Lower leg skin (tissue), 4 donors: ENCODE measurements around the gene INS. TPM values are rescaled to one million over a fixed set of nuclear protein-coding genes. Genes with fewer than 3 reads are reported as not detected.

ENCODE experiments used
- DNase-seq, 2 donors: peaks; one replicate each; pipeline ENCODE4 v3.0.0-alpha.2; 2019; ENCODE audit warnings: low spot score in 2 of 2
- H3K4me3 ChIP-seq: fragments of 200-600 bp; sonication (generic); 2 replicates; pipeline ENCODE4 v1.5.1; 2017; ENCODE audit warnings: mild to moderate bottlenecking, low read depth; ENCODE audit not compliant: poor library complexity, severe bottlenecking
- CTCF ChIP-seq, 3 donors: fragments of 450-650 bp; IDR thresholded peaks; one replicate each; pipeline ENCODE4 v1.5.1; 2016; ENCODE audit warnings: antibody characterized with exemption in 3 of 3, mild to moderate bottlenecking in 3 of 3, moderate library complexity in 2 of 3
- POLR2A ChIP-seq, 2 donors: fragments of 450-650 bp; IDR thresholded peaks; one replicate each; pipeline ENCODE4 v1.6.1; 2016 to 2017; ENCODE audit warnings: antibody characterized with exemption in 2 of 2, mild to moderate bottlenecking in 1 of 2, moderate library complexity in 1 of 2
- WGBS, 2 donors: methylation state at CpG; one replicate each; pipeline ENCODE4 v1.1.5; 2018; 5-methylcytosine and 5-hydroxymethylcytosine counted together
- intact Hi-C: fragments of 100-400 bp; cut with DNase I; formaldehyde crosslinking; loops from one replicate; pipeline ENCODE4 v1.15.0; 2023; ENCODE audit warnings: low total_unique reads
- total RNA-seq, 4 donors: library from RNA; depleted of rRNA; stranded (reverse); fragments of >200 nt; gene quantifications; one replicate each; pipeline ENCODE4 v1.1.0, GENCODE V29; 2016

The INS gene
- total RNA-seq, 4 donors from 2014 or later = not detected

GRCh38 chr11:2143477-2143798 is 17.6 kb downstream of the INS start:
- H3K4me3 ChIP-seq = no peak overlapping the region
- TF ChIP-seq POLR2A (IDR thresholded peaks at IDR 0.05) (no peak), CTCF (IDR thresholded peaks at IDR 0.05) (no peak)
- 3 to 6% methylated on average over 12 of the region's 12 CpGs for WGBS, 2 donors
- intact Hi-C loops = no loop called here
- DNase-seq = no peak

DNA sequence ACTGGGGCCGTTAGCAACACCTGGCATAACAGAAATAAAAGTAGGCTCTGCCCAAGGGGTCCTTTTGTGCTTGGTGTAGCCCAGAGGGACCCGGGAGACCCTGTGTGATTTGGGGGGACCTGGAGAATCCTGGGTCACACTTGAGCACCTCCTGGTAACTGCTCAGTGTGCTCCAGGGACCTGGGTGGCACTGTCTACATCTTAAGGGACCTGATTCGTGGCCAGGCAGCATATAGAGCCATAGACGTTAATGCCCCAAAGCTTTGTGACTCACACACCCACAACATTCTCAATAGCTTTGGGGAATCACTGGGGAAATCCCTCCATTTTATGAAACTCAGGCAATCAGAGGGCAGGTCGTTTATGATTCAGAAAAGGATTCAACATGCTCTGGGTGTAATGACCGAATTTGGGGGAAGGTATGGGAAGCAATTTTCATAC is 18.2 kb downstream of the INS start:
- WGBS, 2 donors = 7 to 9% methylated on average over 6 of the region's 6 CpGs
- no peak for DNase-seq
- TF ChIP-seq POLR2A (IDR thresholded peaks at IDR 0.05) (no peak), CTCF (IDR thresholded peaks at IDR 0.05) (no peak)
- no peak overlapping the region for H3K4me3 ChIP-seq
- intact Hi-C loops = no loop called here

GRCh38 chr11:2142300-2142759 is 18.7 kb downstream of the INS start:
- TF ChIP-seq CTCF (IDR thresholded peaks at IDR 0.05) (no peak), POLR2A (IDR thresholded peaks at IDR 0.05) (no peak)
- H3K4me3 ChIP-seq = no peak overlapping the region
- intact Hi-C loops = no loop called here
- DNase-seq = no peak
- WGBS, 2 donors = 8 to 23% methylated on average over 5 of the region's 5 CpGs

DNA sequence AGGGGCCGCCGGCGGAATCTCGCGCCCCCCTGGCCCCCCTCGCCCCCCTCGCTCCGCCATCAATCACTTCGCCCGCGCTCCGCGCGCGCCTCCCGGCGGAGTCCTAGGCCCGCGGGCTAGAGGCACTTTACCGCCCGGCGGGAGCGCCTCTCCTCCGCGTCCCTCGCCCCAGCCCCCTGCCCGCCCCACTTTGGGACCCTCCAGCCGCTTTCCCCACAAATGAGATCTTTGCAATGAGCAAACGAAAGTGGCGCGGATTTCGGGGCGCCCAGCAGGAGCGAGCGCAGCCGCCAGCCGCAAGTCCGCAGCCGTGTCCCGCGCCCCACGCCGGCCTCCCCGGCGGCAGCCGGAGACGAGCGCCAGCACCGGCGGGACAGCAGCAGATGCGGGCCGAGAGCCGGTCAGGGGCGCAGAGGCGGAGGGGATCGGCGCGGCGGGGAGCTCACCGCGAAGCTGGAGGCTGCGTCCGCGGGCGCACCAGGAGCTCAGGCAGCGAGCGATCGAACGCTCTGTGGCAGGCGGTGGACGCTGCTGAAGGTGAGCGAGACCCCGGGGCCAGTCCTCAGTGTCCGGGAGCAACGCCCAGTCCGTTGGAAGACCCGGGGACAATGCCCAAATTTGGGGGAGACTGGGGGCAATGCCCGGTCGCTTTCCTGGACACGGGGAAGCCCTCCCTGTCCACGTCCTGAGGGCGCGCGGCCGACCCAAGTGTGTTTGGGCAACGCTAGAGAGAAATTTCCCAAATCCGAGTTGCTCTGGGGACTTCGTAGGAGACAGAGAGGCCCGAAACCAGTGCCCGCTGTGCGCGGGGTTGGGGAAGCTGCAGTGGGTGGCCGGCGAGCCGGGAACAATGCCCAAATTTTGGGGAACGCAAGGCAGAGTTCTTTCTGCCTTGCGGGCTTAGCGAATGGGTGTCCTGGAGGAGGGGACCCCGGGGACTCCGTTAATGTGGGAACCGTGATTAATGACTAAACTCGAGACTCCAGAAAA is 20.3 kb downstream of the INS start:
- DNase-seq = no peak
- 11 to 12% methylated on average over 48 to 69 of the region's 102 CpGs for WGBS, 2 donors
- TF ChIP-seq CTCF (IDR thresholded peaks at IDR 0.05) = no peak
- TF ChIP-seq POLR2A (IDR thresholded peaks at IDR 0.05) = no peak
- intact Hi-C loops = no loop called here
- H3K4me3 ChIP-seq = no peak overlapping the region

DNA sequence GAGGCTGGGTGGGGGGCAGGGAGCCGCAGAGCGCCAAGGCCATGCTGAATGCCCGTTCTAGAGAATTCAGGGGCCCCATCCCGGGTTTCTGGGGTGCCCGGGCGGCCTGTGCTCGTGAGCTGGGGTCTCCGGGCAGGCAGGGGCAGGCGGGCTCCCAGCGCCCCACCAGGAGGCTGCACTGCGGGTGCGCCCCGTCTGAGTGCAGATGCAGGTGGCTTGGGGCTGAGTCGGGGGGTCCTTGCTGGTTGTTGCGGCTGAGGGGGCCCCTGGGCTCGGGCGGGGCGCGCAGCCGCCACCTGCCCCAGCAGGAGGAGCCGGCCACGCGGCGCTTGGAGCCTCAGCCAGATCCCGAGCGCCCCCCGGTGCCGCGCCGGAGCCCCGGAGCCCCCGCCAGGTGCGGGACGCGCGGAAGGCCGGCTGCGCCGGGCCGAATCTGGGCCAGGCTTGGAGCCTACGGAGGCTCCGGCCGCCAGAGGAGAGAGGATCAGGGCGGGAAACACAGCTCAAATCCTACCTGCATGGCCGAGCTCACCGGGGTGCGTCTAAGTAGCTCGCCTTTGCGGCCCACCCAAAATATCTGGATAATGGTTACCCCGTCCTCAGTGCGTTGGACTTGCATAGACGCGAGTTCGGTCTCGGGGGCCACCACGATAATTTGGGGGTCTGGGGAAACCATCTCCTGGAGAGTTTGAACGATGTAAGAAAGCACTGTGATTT is 21.2 kb downstream of the INS start:
- no peak for DNase-seq
- TF ChIP-seq POLR2A (IDR thresholded peaks at IDR 0.05) (no peak), CTCF (IDR thresholded peaks at IDR 0.05) (no peak)
- WGBS, 2 donors = 0 to 3% methylated on average over 2 to 41 of the region's 57 CpGs
- no peak overlapping the region for H3K4me3 ChIP-seq
- intact Hi-C loops = no loop called here
